PC-9 (cell line): ENCODE data around the gene FCER2. TPM values are rescaled to one million over a fixed set of nuclear protein-coding genes. Genes with fewer than 3 reads are reported as not detected.

ENCODE experiments used
- BruUV-seq: library from RNA; stranded (reverse); fragments of 400-500 nt; replicated peaks from 2 replicates; lab custom pipeline; 2021; lab: Mats Ljungman, UMichigan
- CTCF ChIA-PET: fragments of 300-600 bp; sonication (Branson Sonifier 250); formaldehyde crosslinking; loops from one replicate; lab custom pipeline; 2022; ENCODE audit warnings: antibody characterized with exemption; lab: Charles Lee
- POLR2A ChIA-PET: fragments of 300-600 bp; sonication (Branson Sonifier 250); formaldehyde crosslinking; loops from one replicate; lab custom pipeline; 2022; ENCODE audit warnings: antibody characterized with exemption; ENCODE audit not compliant: unreplicated experiment; lab: Charles Lee
- DNase-seq, 2 experiments: peaks; one replicate each; pipeline versions ENCODE4 v3.0.0 to v3.0.0-alpha.2; 2015 to 2022; ENCODE audit warnings: mixed read lengths in 1 of 2
- H2AFZ ChIP-seq: fragments of 200-600 bp; sonication (generic); 2 replicates; pipeline ENCODE4 v1.8.1; 2017; ENCODE audit warnings: antibody characterized with exemption
- H3F3A ChIP-seq: fragments of 200-600 bp; sonication (generic); 2 replicates; pipeline ENCODE4 v1.8.1; 2017; ENCODE audit warnings: antibody characterized with exemption, mild to moderate bottlenecking, low read depth; ENCODE audit not compliant: insufficient read depth
- H3K27ac ChIP-seq: fragments of 200-600 bp; sonication (generic); 2 replicates; pipeline ENCODE4 v1.6.1; 2016; ENCODE audit warnings: mixed run types
- H3K27me3 ChIP-seq: fragments of 200-600 bp; sonication (generic); 2 replicates; pipeline ENCODE4 v1.6.1; 2016; ENCODE audit warnings: low read depth, mixed run types; ENCODE audit not compliant: insufficient read depth
- H3K36me3 ChIP-seq: fragments of 200-600 bp; sonication (generic); 2 replicates; pipeline ENCODE4 v1.6.1; 2016; ENCODE audit warnings: low read depth, mixed run types
- H3K4me1 ChIP-seq: fragments of 200-600 bp; sonication (generic); replicated peaks from 2 replicates; pipeline ENCODE4 v1.6.1; 2016; ENCODE audit warnings: mixed run types; ENCODE audit not compliant: insufficient read depth
- H3K4me2 ChIP-seq: fragments of 200-600 bp; sonication (generic); 2 replicates; pipeline ENCODE4 v1.6.1; 2017; ENCODE audit warnings: mixed run types
- H3K4me3 ChIP-seq: fragments of 200-600 bp; sonication (generic); 2 replicates; pipeline ENCODE4 v1.6.1; 2016; ENCODE audit warnings: mixed run types
- H3K79me2 ChIP-seq: fragments of 200-600 bp; sonication (generic); 2 replicates; pipeline ENCODE4 v1.6.1; 2017; ENCODE audit warnings: low read depth, mixed run types
- H3K9me2 ChIP-seq: fragments of 200-600 bp; sonication (generic); 2 replicates; pipeline ENCODE4 v1.8.1; 2017; ENCODE audit warnings: mild to moderate bottlenecking; ENCODE audit not compliant: insufficient read depth
- H3K9me3 ChIP-seq: fragments of 200-600 bp; sonication (generic); 2 replicates; pipeline ENCODE4 v1.8.1; 2016; ENCODE audit warnings: low read depth; ENCODE audit not compliant: insufficient read depth
- H4K20me1 ChIP-seq: fragments of 200-600 bp; sonication (generic); 2 replicates; pipeline ENCODE4 v1.8.1; 2017; ENCODE audit not compliant: insufficient read depth
- CTCF ChIP-seq: fragments of 200-600 bp; sonication (generic); conservative IDR thresholded peaks from 2 replicates; pipeline ENCODE4 v1.6.1; 2017; ENCODE audit warnings: mixed run types, antibody characterized with exemption, mild to moderate bottlenecking, moderate library complexity
- EZH2 ChIP-seq: fragments of 200-600 bp; sonication (generic); IDR thresholded peaks from 2 replicates; pipeline ENCODE4 v1.8.0; 2017; ENCODE audit warnings: antibody characterized with exemption, low read depth
- intact Hi-C: fragments of 100-400 bp; cut with micrococcal nuclease; formaldehyde crosslinking; loops from one replicate; pipeline ENCODE4 v1.10.0; 2022; ENCODE audit not compliant: unreplicated experiment
- total RNA-seq: library from RNA; stranded (reverse); gene quantifications from 2 replicates; pipeline ENCODE4 v1.2.3, GENCODE V29; 2021

The FCER2 gene
- total RNA-seq, 1 experiment from 2014 or later = not detected

GRCh38 chr19:7699003-7699402, 2.9 kb downstream of the FCER2 start:
- intact Hi-C loops = no loop called here
- Histone ChIP-seq H4K20me1 (no peaks in the 10 kb centered on the region), H3K4me1 (no peaks in the 10 kb centered on the region), H3K27ac (no peak overlapping the region), H3K79me2 (no peaks in the 10 kb centered on the region), H3K36me3 (no peaks in the 10 kb centered on the region), H3K9me3 (no peaks in the 10 kb centered on the region), H2AFZ (no peak overlapping the region), H3F3A (peaks cover 7% of the 10 kb centered on the region; the same call in 1 of the 2 replicates), H3K4me3 (no peak overlapping the region), H3K4me2 (0 out of 2 replicates have a peak overlapping the region, but pooled peaks have one; percentile 15), H3K9me2 (no peaks in the 10 kb centered on the region), H3K27me3 (peaks cover 72% of the 10 kb centered on the region)
- POLR2A ChIA-PET = no interaction called here
- no peak for DNase-seq
- CTCF ChIA-PET = interaction anchor here (0.5 kb wide), 1 partner anchor 230 kb away, joined by 10 read pairs; no protein-coding TSS in a partner anchor
- TF ChIP-seq EZH2 (no peak), CTCF (no peak)
- no TSS peak for BruUV-seq

- POLR2A ChIA-PET = interaction anchor here (0.5 kb wide), 1 partner anchor 460 kb away, joined by 3 read pairs; no protein-coding TSS in a partner anchor
These were observed 3.3 kb downstream of the FCER2 start for GRCh38 chr19:7698583-7698982.

DNA sequence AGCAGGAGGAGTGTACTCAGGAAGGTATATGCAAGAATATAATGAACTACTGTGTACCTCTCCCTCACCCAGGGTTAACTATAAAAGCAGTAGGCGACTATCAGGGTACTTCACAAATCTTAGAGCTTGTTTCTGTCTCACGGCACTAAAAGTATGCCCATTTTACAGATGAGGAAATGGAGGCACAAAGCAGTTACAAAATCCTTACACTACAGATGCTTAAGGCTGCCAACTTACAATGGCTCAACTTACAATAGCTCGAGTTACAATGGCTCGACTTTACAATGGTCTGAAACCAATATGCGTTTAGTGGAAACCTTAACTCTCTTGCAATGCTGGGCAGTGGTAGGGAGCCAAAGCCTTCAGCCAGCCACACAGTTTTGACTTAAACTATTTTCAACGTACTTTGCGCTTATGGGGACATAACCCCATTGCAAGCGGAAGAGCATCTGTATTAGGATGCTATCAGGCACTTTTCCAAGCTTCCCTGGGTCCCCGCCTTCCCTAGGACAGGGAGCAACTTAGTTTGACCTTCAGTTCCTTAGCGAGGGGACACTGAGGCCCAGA, 4.1 kb downstream of the FCER2 start:
- H4K20me1 ChIP-seq = no peaks in the 10 kb centered on the region
- H3K4me1 ChIP-seq = no peaks in the 10 kb centered on the region
- H3K79me2 ChIP-seq = no peaks in the 10 kb centered on the region
- H3K4me2 ChIP-seq = no peak overlapping the region
- no peaks in the 10 kb centered on the region for H3K9me2 ChIP-seq
- peaks cover 7% of the 10 kb centered on the region; the same call in 1 of the 2 replicates for H3F3A ChIP-seq
- POLR2A ChIA-PET = no interaction called here
- H3K36me3 ChIP-seq = no peaks in the 10 kb centered on the region
- H3K9me3 ChIP-seq = no peaks in the 10 kb centered on the region
- no peak overlapping the region for H2AFZ ChIP-seq
- BruUV-seq = no TSS peak
- intact Hi-C loops = no loop called here
- no peak overlapping the region for H3K4me3 ChIP-seq
- no peak overlapping the region for H3K27ac ChIP-seq
- peaks cover 76% of the 10 kb centered on the region for H3K27me3 ChIP-seq
- no peak for DNase-seq
- CTCF ChIA-PET = interaction anchor here (0.6 kb wide), 1 partner anchor 598 kb away, joined by 3 read pairs; no protein-coding TSS in a partner anchor
- TF ChIP-seq CTCF (no peak), EZH2 (no peak)

More at GRCh38 chr19:7698583-7698982, 3.3 kb downstream of the FCER2 start:
- H4K20me1 ChIP-seq = no peaks in the 10 kb centered on the region
- no peak overlapping the region for H2AFZ ChIP-seq
- CTCF ChIA-PET = interaction anchor here (0.5 kb wide), 1 partner anchor 230 kb away, joined by 10 read pairs; no protein-coding TSS in a partner anchor
- H3K27ac ChIP-seq = no peak overlapping the region
- no TSS peak for BruUV-seq
- H3K9me2 ChIP-seq = no peaks in the 10 kb centered on the region
- no peaks in the 10 kb centered on the region for H3K4me1 ChIP-seq
- no peaks in the 10 kb centered on the region for H3K9me3 ChIP-seq
- no peak overlapping the region for H3K4me3 ChIP-seq
- no peaks in the 10 kb centered on the region for H3K36me3 ChIP-seq
- H3K79me2 ChIP-seq = no peaks in the 10 kb centered on the region
- H3F3A ChIP-seq = peaks cover 7% of the 10 kb centered on the region; the same call in 1 of the 2 replicates
- peaks cover 73% of the 10 kb centered on the region for H3K27me3 ChIP-seq
- intact Hi-C loops = no loop called here
- DNase-seq = no peak
- no peak for TF ChIP-seq CTCF
- no peak for TF ChIP-seq EZH2
- H3K4me2 ChIP-seq = no peak overlapping the region
